Liver (tissue), 9 donors: ENCODE results near the gene ALX3. TPM values are rescaled to one million over a fixed set of nuclear protein-coding genes. Genes with fewer than 3 reads are reported as not detected.

Experiments used
- DNase-seq: peaks from one replicate; pipeline ENCODE4 v3.0.0-alpha.2; 2017; ENCODE audit warnings: low spot score
- H3K27ac ChIP-seq, 2 donors: one replicate each; pipeline ENCODE4 v1.7.0; 2013; ENCODE audit warnings: inconsistent platforms in 2 of 2, low read length in 2 of 2, control low read depth in 1 of 2, low read depth in 1 of 2, mild to moderate bottlenecking in 1 of 2
- H3K27me3 ChIP-seq, 4 donors: one replicate each; pipeline versions ENCODE4 v1.6.1 to v1.7.0; 2013; ENCODE audit warnings: low read length in 3 of 4, inconsistent platforms in 1 of 4, mild to moderate bottlenecking in 1 of 4, moderate library complexity in 1 of 4; ENCODE audit not compliant: control insufficient read depth in 4 of 4, insufficient read depth in 4 of 4
- H3K36me3 ChIP-seq, 4 donors: one replicate each; pipeline versions ENCODE4 v1.6.1 to v1.7.0; 2013; ENCODE audit warnings: low read length in 3 of 4, mild to moderate bottlenecking in 3 of 4, low read depth in 1 of 4, moderate library complexity in 1 of 4; ENCODE audit not compliant: control insufficient read depth in 4 of 4, insufficient read depth in 3 of 4
- H3K4me1 ChIP-seq, 4 donors: one replicate each; pipeline versions ENCODE4 v1.6.1 to v1.7.0; 2013; ENCODE audit warnings: low read length in 3 of 4, mild to moderate bottlenecking in 3 of 4, moderate library complexity in 1 of 4; ENCODE audit not compliant: control insufficient read depth in 4 of 4, insufficient read depth in 4 of 4
- H3K4me3 ChIP-seq, 3 donors: one replicate each; pipeline versions ENCODE4 v1.6.1 to v1.7.0; 2013; ENCODE audit warnings: low read length in 3 of 3, control low read depth in 1 of 3, low read depth in 1 of 3, mild to moderate bottlenecking in 1 of 3
- H3K9ac ChIP-seq, 2 donors: one replicate each; pipeline ENCODE4 v1.7.0; 2013; ENCODE audit warnings: low read length in 2 of 2, mild to moderate bottlenecking in 2 of 2, moderate library complexity in 2 of 2, control low read depth in 1 of 2, low read depth in 1 of 2
- H3K9me3 ChIP-seq, 4 donors: one replicate each; pipeline versions ENCODE4 v1.6.1 to v1.7.0; 2013; ENCODE audit warnings: low read length in 3 of 4; ENCODE audit not compliant: control insufficient read depth in 4 of 4
- CTCF ChIP-seq: fragments of 150-350 bp; IDR thresholded peaks from 2 replicates; pipeline ENCODE4 v1.5.1; 2017; ENCODE audit warnings: improper control_type of control experiment, low read depth, low read length; ENCODE audit not compliant: missing input control
- EGR1 ChIP-seq, 2 donors: IDR thresholded peaks; 2 replicates each; pipeline ENCODE4 v1.6.1; 2016 to 2018; ENCODE audit warnings: antibody characterized with exemption in 2 of 2, low read depth in 2 of 2
- FOXA1 ChIP-seq: IDR thresholded peaks from 2 replicates; pipeline ENCODE4 v1.6.1; 2016; ENCODE audit warnings: antibody characterized with exemption
- FOXA2 ChIP-seq: IDR thresholded peaks from 2 replicates; pipeline ENCODE4 v1.6.1; 2016; ENCODE audit warnings: antibody characterized with exemption
- GABPA ChIP-seq, 2 donors: IDR thresholded peaks in 1 of 2; conservative IDR thresholded peaks in 1 of 2; 2 replicates each; pipeline ENCODE4 v1.6.1; 2016; ENCODE audit warnings: antibody characterized with exemption in 2 of 2, mild to moderate bottlenecking in 1 of 2, moderate library complexity in 1 of 2
- HNF4A ChIP-seq, 2 donors: conservative IDR thresholded peaks; 2 replicates each; pipeline ENCODE4 v1.6.1; 2016; ENCODE audit warnings: antibody characterized with exemption in 2 of 2, mild to moderate bottlenecking in 2 of 2
- HNF4G ChIP-seq: IDR thresholded peaks from 2 replicates; pipeline ENCODE4 v1.6.1; 2016; ENCODE audit warnings: antibody characterized with exemption
- JUND ChIP-seq, 2 donors: IDR thresholded peaks; 2 replicates each; pipeline ENCODE4 v1.6.1; 2016; ENCODE audit warnings: antibody characterized with exemption in 2 of 2
- MAX ChIP-seq: IDR thresholded peaks from 2 replicates; pipeline ENCODE4 v1.6.1; 2016; ENCODE audit warnings: antibody characterized with exemption
- NR2F2 ChIP-seq: IDR thresholded peaks from 2 replicates; pipeline ENCODE4 v1.6.1; 2016; ENCODE audit warnings: antibody characterized with exemption
- RAD21 ChIP-seq, 2 donors: IDR thresholded peaks; 2 replicates each; pipeline ENCODE4 v1.6.1; 2016; ENCODE audit warnings: antibody characterized with exemption in 2 of 2, mild to moderate bottlenecking in 2 of 2
- RXRA ChIP-seq, 2 donors: IDR thresholded peaks; 2 replicates each; pipeline ENCODE4 v1.6.1; 2017 to 2018; ENCODE audit warnings: antibody characterized with exemption in 2 of 2, mild to moderate bottlenecking in 1 of 2
- SP1 ChIP-seq: IDR thresholded peaks from 2 replicates; pipeline ENCODE4 v1.6.1; 2018; ENCODE audit warnings: antibody characterized with exemption, mild to moderate bottlenecking
- TAF1 ChIP-seq: conservative IDR thresholded peaks from 2 replicates; pipeline ENCODE4 v1.6.1; 2016; ENCODE audit warnings: antibody characterized with exemption, mild to moderate bottlenecking
- YY1 ChIP-seq: IDR thresholded peaks from 2 replicates; pipeline ENCODE4 v1.6.1; 2016; ENCODE audit warnings: antibody characterized with exemption, mild to moderate bottlenecking
- WGBS: extraction: QIAGEN DNeasy Blood & Tissue Kit; methylation state at CpG from one replicate; pipeline ENCODE4 v1.1.7; 2013; 5-methylcytosine and 5-hydroxymethylcytosine counted together
- polyA plus RNA-seq, 2 donors: library from polyadenylated mRNA; stranded (reverse) in 1 of 2; unstranded in 1 of 2; fragments of 200-250 nt in 1 of 2; fragments of >200 nt in 1 of 2; fragmentation: Nextera tagmentation in 1 of 2; extraction: Ambion mirVana in 1 of 2; gene quantifications; one replicate each; pipeline versions ENCODE4 v1.2.1 to v1.2.3, GENCODE V29; 2013 to 2015
- total RNA-seq, 2 donors: library from RNA; depleted of rRNA; stranded (reverse); fragments of >200 nt; gene quantifications; one replicate each; pipeline ENCODE4 v1.2.3, GENCODE V29; 2014
- TF ChIP-seq, protein P1 (sequence below): IDR thresholded peaks from 2 replicates; pipeline ENCODE4 v1.6.1; 2016; ENCODE audit warnings: antibody characterized with exemption
- TF ChIP-seq, protein P2 (sequence below): IDR thresholded peaks from 2 replicates; pipeline ENCODE4 v1.6.1; 2016; ENCODE audit warnings: antibody characterized with exemption
- TF ChIP-seq, protein P3 (sequence below): IDR thresholded peaks from 2 replicates; pipeline ENCODE4 v1.6.1; 2016; ENCODE audit warnings: antibody characterized with exemption, mild to moderate bottlenecking
- donor health status: healthy.
- donor health status: healthy.
- donor health status: healthy.
- donor health status: healthy.
- donor health status: healthy.

ALX3 gene
- total and polyA plus RNA-seq, 4 donors = not detected

GRCh38 chr1:110040548-110040947 is 29.9 kb downstream of the ALX3 start:
- Histone ChIP-seq H3K9ac (no peak overlapping the region), H3K27ac (no peak overlapping the region), H3K27me3 (no peaks in the 10 kb centered on the region), H3K9me3 (no peaks in the 10 kb centered on the region), H3K4me3 (no peak overlapping the region), H3K36me3 (peaks cover 11 to 71% (median 64%) of the 10 kb centered on the region in 4 donors), H3K4me1 (peaks cover 3 to 4% (median 4%) of the 10 kb centered on the region in 4 donors)
- no peak for DNase-seq
- TF ChIP-seq, protein P1, sequence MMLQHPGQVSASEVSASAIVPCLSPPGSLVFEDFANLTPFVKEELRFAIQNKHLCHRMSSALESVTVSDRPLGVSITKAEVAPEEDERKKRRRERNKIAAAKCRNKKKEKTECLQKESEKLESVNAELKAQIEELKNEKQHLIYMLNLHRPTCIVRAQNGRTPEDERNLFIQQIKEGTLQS = no peak
- no peak for TF ChIP-seq FOXA2
- TF ChIP-seq HNF4G = no peak
- TF ChIP-seq, protein P2, sequence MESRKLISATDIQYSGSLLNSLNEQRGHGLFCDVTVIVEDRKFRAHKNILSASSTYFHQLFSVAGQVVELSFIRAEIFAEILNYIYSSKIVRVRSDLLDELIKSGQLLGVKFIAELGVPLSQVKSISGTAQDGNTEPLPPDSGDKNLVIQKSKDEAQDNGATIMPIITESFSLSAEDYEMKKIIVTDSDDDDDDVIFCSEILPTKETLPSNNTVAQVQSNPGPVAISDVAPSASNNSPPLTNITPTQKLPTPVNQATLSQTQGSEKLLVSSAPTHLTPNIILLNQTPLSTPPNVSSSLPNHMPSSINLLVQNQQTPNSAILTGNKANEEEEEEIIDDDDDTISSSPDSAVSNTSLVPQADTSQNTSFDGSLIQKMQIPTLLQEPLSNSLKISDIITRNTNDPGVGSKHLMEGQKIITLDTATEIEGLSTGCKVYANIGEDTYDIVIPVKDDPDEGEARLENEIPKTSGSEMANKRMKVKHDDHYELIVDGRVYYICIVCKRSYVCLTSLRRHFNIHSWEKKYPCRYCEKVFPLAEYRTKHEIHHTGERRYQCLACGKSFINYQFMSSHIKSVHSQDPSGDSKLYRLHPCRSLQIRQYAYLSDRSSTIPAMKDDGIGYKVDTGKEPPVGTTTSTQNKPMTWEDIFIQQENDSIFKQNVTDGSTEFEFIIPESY = no peak
- TF ChIP-seq, protein P3, sequence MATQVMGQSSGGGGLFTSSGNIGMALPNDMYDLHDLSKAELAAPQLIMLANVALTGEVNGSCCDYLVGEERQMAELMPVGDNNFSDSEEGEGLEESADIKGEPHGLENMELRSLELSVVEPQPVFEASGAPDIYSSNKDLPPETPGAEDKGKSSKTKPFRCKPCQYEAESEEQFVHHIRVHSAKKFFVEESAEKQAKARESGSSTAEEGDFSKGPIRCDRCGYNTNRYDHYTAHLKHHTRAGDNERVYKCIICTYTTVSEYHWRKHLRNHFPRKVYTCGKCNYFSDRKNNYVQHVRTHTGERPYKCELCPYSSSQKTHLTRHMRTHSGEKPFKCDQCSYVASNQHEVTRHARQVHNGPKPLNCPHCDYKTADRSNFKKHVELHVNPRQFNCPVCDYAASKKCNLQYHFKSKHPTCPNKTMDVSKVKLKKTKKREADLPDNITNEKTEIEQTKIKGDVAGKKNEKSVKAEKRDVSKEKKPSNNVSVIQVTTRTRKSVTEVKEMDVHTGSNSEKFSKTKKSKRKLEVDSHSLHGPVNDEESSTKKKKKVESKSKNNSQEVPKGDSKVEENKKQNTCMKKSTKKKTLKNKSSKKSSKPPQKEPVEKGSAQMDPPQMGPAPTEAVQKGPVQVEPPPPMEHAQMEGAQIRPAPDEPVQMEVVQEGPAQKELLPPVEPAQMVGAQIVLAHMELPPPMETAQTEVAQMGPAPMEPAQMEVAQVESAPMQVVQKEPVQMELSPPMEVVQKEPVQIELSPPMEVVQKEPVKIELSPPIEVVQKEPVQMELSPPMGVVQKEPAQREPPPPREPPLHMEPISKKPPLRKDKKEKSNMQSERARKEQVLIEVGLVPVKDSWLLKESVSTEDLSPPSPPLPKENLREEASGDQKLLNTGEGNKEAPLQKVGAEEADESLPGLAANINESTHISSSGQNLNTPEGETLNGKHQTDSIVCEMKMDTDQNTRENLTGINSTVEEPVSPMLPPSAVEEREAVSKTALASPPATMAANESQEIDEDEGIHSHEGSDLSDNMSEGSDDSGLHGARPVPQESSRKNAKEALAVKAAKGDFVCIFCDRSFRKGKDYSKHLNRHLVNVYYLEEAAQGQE = no peak
- no peak for TF ChIP-seq GABPA (IDR thresholded peaks at IDR 0.05 in 1 of 2, conservative IDR thresholded peaks at IDR 0.05 in 1 of 2)
- no peak for TF ChIP-seq EGR1 (IDR thresholded peaks at IDR 0.05; ENCODE audit: low read depth in 2 of 2)
- no peak for TF ChIP-seq MAX
- no peak for TF ChIP-seq TAF1
- TF ChIP-seq FOXA1 = no peak
- TF ChIP-seq JUND (IDR thresholded peaks at IDR 0.05) = no peak
- TF ChIP-seq CTCF = no peak
- no peak for TF ChIP-seq RXRA (IDR thresholded peaks at IDR 0.05)
- no peak for TF ChIP-seq NR2F2
- no peak for TF ChIP-seq YY1
- no peak for TF ChIP-seq SP1
- TF ChIP-seq HNF4A (conservative IDR thresholded peaks at IDR 0.05) = no peak
- WGBS = 94% methylated on average over 4 of the region's 4 CpGs

DNA sequence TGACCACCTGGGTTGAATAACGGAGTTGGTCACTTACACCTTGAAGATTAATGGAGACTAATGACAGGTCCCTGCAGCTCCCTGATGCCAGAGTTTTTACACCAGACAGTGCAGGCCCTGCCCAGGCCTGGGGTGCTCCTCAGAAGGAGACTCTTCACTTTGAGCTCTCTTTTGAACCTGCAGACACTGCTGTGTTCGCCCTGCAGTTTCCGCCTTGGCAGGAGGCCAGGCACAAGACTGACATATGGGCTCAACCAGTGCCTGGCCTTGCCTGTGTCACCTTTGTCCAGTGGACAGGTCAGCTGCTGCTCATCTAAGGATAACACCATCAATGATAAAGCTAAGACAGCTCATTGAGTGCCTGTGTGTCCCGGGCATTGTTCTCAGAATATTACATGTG is 30.8 kb downstream of the ALX3 start:
- DNase-seq = no peak
- peaks cover 5 to 11% (median 10%) of the 10 kb centered on the region in 4 donors for H3K4me1 ChIP-seq
- H3K9me3 ChIP-seq = no peaks in the 10 kb centered on the region
- H3K4me3 ChIP-seq = no peak overlapping the region
- H3K36me3 ChIP-seq = peaks cover 11 to 62% (median 57%) of the 10 kb centered on the region in 4 donors
- no peak overlapping the region for H3K9ac ChIP-seq
- no peaks in the 10 kb centered on the region for H3K27me3 ChIP-seq
- H3K27ac ChIP-seq = no peak overlapping the region
- 86% methylated on average over 4 of the region's 4 CpGs for WGBS
- TF ChIP-seq TAF1 (no peak), CTCF (no peak), RAD21 (IDR thresholded peaks at IDR 0.05) (no peak), YY1 (no peak), HNF4G (no peak)
- TF ChIP-seq, protein P1 = no peak
- TF ChIP-seq, protein P2 = no peak
